WTC11 (cell line): ENCODE data around the gene CEACAM18. TPM values are rescaled to one million over a fixed set of nuclear protein-coding genes. Genes with fewer than 3 reads are reported as not detected.

Source experiments
- ATAC-seq: fragments of 200-7000 bp; cut with Tn5 transposase; 2 replicates; pipeline ENCODE4 v1.10.0; 2021; ENCODE audit warnings: mild to moderate bottlenecking, moderate library complexity
- CTCF ChIA-PET: fragments of 300-600 bp; sonication (Branson Sonifier 250); formaldehyde crosslinking; loops from one replicate; lab custom pipeline; 2021; ENCODE audit warnings: antibody characterized with exemption; lab: Charles Lee
- POLR2A ChIA-PET: fragments of 350-600 bp; sonication (Branson Sonifier 250); formaldehyde crosslinking; loops from one replicate; lab custom pipeline; 2021; ENCODE audit warnings: antibody characterized with exemption; lab: Charles Lee
- DNase-seq: peaks from one replicate; pipeline ENCODE4 v3.0.0; 2021; ENCODE audit warnings: low spot score
- H3K27ac Mint-ChIP-seq: 2 replicates; pipeline ENCODE4 v1.8.0; 2021; ENCODE audit warnings: mixed read lengths
- H3K27me3 Mint-ChIP-seq: 2 replicates; pipeline ENCODE4 v1.8.0; 2021; ENCODE audit warnings: low read depth, mild to moderate bottlenecking, moderate library complexity, mixed read lengths
- H3K36me3 Mint-ChIP-seq: 2 replicates; pipeline ENCODE4 v1.8.0; 2021; ENCODE audit warnings: mixed read lengths
- H3K4me1 Mint-ChIP-seq: 2 replicates; pipeline ENCODE4 v1.8.0; 2022; ENCODE audit warnings: mixed read lengths
- H3K4me3 Mint-ChIP-seq: 2 replicates; pipeline ENCODE4 v1.8.0; 2021; ENCODE audit warnings: mild to moderate bottlenecking, moderate library complexity, mixed read lengths
- H3K9me3 Mint-ChIP-seq: 2 replicates; pipeline ENCODE4 v1.8.0; 2021; ENCODE audit warnings: mixed read lengths
- ATF1 ChIP-seq: sonication (generic); formaldehyde crosslinking; IDR thresholded peaks from 2 replicates; pipeline ENCODE4 v1.8.1; 2023; ENCODE audit warnings: mild to moderate bottlenecking, moderate library complexity, missing genetic modification reagents
- ATF3 ChIP-seq: sonication (generic); formaldehyde crosslinking; conservative IDR thresholded peaks from 2 replicates; pipeline ENCODE4 v1.8.1; 2022; ENCODE audit warnings: mild to moderate bottlenecking, missing genetic modification reagents
- ATF6 ChIP-seq: sonication (generic); formaldehyde crosslinking; IDR thresholded peaks from 2 replicates; pipeline ENCODE4 v1.8.1; 2023; ENCODE audit warnings: mild to moderate bottlenecking, missing genetic modification reagents
- CBFB ChIP-seq: sonication (generic); formaldehyde crosslinking; IDR thresholded peaks from 2 replicates; pipeline ENCODE4 v1.8.1; 2022; ENCODE audit warnings: mild to moderate bottlenecking, low read depth, missing genetic modification reagents
- E2F1 ChIP-seq: sonication (generic); formaldehyde crosslinking; IDR thresholded peaks from 2 replicates; pipeline ENCODE4 v1.8.0; 2022; ENCODE audit warnings: mild to moderate bottlenecking, missing genetic modification reagents
- GRHL2 ChIP-seq: fragments of 250-450 bp; sonication (Bioruptor Pico); IDR thresholded peaks from 2 replicates; pipeline ENCODE4 v1.8.0; 2022; ENCODE audit warnings: mild to moderate bottlenecking, moderate library complexity; ENCODE audit not compliant: insufficient replicate concordance, severe bottlenecking
- HMGXB4 ChIP-seq: sonication (generic); formaldehyde crosslinking; IDR thresholded peaks from 2 replicates; pipeline ENCODE4 v1.8.1; 2023; ENCODE audit warnings: mild to moderate bottlenecking, moderate library complexity, missing genetic modification reagents
- NFE2L1 ChIP-seq: sonication (generic); formaldehyde crosslinking; IDR thresholded peaks from 2 replicates; pipeline ENCODE4 v1.8.1; 2023; ENCODE audit warnings: missing genetic modification reagents
- NR2C2 ChIP-seq: sonication (generic); formaldehyde crosslinking; IDR thresholded peaks from 2 replicates; pipeline ENCODE4 v1.8.0; 2022; ENCODE audit warnings: mild to moderate bottlenecking, missing genetic modification reagents
- NR3C1 ChIP-seq: sonication (generic); formaldehyde crosslinking; conservative IDR thresholded peaks from 2 replicates; pipeline ENCODE4 v1.8.1; 2023; ENCODE audit warnings: low read depth, mild to moderate bottlenecking, missing genetic modification reagents
- OVOL2 ChIP-seq: fragments of 250-450 bp; sonication (Bioruptor Pico); IDR thresholded peaks from 2 replicates; pipeline ENCODE4 v1.9.0; 2021; ENCODE audit warnings: mild to moderate bottlenecking, borderline replicate concordance
- SMAD3 ChIP-seq: sonication (generic); formaldehyde crosslinking; IDR thresholded peaks from 2 replicates; pipeline ENCODE4 v1.8.0; 2022; ENCODE audit warnings: missing genetic modification reagents, mild to moderate bottlenecking, borderline replicate concordance
- SMAD4 ChIP-seq: sonication (generic); formaldehyde crosslinking; IDR thresholded peaks from 2 replicates; pipeline ENCODE4 v1.8.0; 2022; ENCODE audit warnings: mild to moderate bottlenecking, missing genetic modification reagents
- STAT6 ChIP-seq: sonication (generic); formaldehyde crosslinking; conservative IDR thresholded peaks from 2 replicates; pipeline ENCODE4 v1.8.1; 2023; ENCODE audit warnings: mild to moderate bottlenecking, low read depth, missing genetic modification reagents, moderate library complexity
- TCF7 ChIP-seq: sonication (generic); formaldehyde crosslinking; IDR thresholded peaks from 2 replicates; pipeline ENCODE4 v1.8.0; 2022; ENCODE audit warnings: mild to moderate bottlenecking, low read depth, missing genetic modification reagents, moderate library complexity
- TEAD1 ChIP-seq: sonication (generic); formaldehyde crosslinking; IDR thresholded peaks from 2 replicates; pipeline ENCODE4 v1.8.0; 2022; ENCODE audit warnings: mild to moderate bottlenecking, missing genetic modification reagents
- ZMAT4 ChIP-seq: fragments of 250-450 bp; sonication (Bioruptor Pico); IDR thresholded peaks from 2 replicates; pipeline ENCODE4 v1.9.0; 2021; ENCODE audit warnings: mild to moderate bottlenecking
- ZNF219 ChIP-seq: sonication (generic); formaldehyde crosslinking; IDR thresholded peaks from 2 replicates; pipeline ENCODE4 v1.8.0; 2023; ENCODE audit warnings: missing genetic modification reagents, mild to moderate bottlenecking, borderline replicate concordance
- ZNF281 ChIP-seq: sonication (generic); formaldehyde crosslinking; IDR thresholded peaks from 2 replicates; pipeline ENCODE4 v1.8.0; 2023; ENCODE audit warnings: mild to moderate bottlenecking, missing genetic modification reagents
- ZNF512 ChIP-seq: sonication (generic); formaldehyde crosslinking; IDR thresholded peaks from 2 replicates; pipeline ENCODE4 v1.8.1; 2022; ENCODE audit warnings: missing genetic modification reagents, borderline replicate concordance
- ZNF671 ChIP-seq: fragments of 250-450 bp; sonication (Bioruptor Pico); IDR thresholded peaks from 2 replicates; pipeline ENCODE4 v1.8.0; 2021; ENCODE audit warnings: mild to moderate bottlenecking
- total RNA-seq: library from RNA; stranded (reverse); gene quantifications from 3 replicates; pipeline ENCODE4 v1.2.3, GENCODE V29; 2021

Gene CEACAM18
- total RNA-seq, 1 experiment from 2014 or later = not detected

- TF ChIP-seq E2F1 (CRISPR knock-in tag) = no peak
- TF ChIP-seq NFE2L1 = no peak
- TF ChIP-seq ZNF281 (CRISPR knock-in tag) = no peak
These were observed 29.3 kb downstream of the CEACAM18 start (continued) for GRCh38 chr19:51507640-51508058.

GRCh38 chr19:51508059-51508733, 29.9 kb downstream of the CEACAM18 start:
- H3K27me3 Mint-ChIP-seq = peaks cover 44% of the 10 kb centered on the region
- H3K4me3 Mint-ChIP-seq = no peak overlapping the region
- no peaks in the 10 kb centered on the region for H3K4me1 Mint-ChIP-seq
- no peak for TF ChIP-seq ATF6
- no peak for TF ChIP-seq GRHL2 (CRISPR knock-in tag)
- TF ChIP-seq HMGXB4 (CRISPR knock-in tag) = no peak
- no peak for TF ChIP-seq STAT6
- no peak for TF ChIP-seq ZNF512
- no peak for TF ChIP-seq NR3C1 (CRISPR knock-in tag)
- TF ChIP-seq ZMAT4 = no peak
- TF ChIP-seq ZNF219 = no peak
- TF ChIP-seq ATF3 (CRISPR knock-in tag) = no peak
- TF ChIP-seq ZNF671 (CRISPR knock-in tag) = no peak
- no peak for TF ChIP-seq TEAD1
- TF ChIP-seq SMAD3 (CRISPR knock-in tag) = no peak
- TF ChIP-seq CBFB (CRISPR knock-in tag) = no peak
- no peak for TF ChIP-seq ATF1 (CRISPR knock-in tag)
- TF ChIP-seq TCF7 (CRISPR knock-in tag) = no peak
- no peak for TF ChIP-seq NR2C2 (CRISPR knock-in tag)
- no peak for TF ChIP-seq OVOL2
- TF ChIP-seq SMAD4 (CRISPR knock-in tag) = no peak
- POLR2A ChIA-PET = no interaction called here
- H3K27ac Mint-ChIP-seq = no peak overlapping the region
- DNase-seq (no peak), ATAC-seq (no peak)
- no peaks in the 10 kb centered on the region for H3K36me3 Mint-ChIP-seq
- peaks cover 14% of the 10 kb centered on the region for H3K9me3 Mint-ChIP-seq
- CTCF ChIA-PET = interaction anchor here (0.8 to 0.9 kb wide), 2 partner anchors 87 to 149 kb away, joined by 3 read pairs; no protein-coding TSS in a partner anchor
